ENCODE data around the gene EML6.

The EML6 gene

GRCh38 chr2:54952978-54953456 is 229.6 kb downstream of the EML6 start:
- no peak for DNase-seq

DNA sequence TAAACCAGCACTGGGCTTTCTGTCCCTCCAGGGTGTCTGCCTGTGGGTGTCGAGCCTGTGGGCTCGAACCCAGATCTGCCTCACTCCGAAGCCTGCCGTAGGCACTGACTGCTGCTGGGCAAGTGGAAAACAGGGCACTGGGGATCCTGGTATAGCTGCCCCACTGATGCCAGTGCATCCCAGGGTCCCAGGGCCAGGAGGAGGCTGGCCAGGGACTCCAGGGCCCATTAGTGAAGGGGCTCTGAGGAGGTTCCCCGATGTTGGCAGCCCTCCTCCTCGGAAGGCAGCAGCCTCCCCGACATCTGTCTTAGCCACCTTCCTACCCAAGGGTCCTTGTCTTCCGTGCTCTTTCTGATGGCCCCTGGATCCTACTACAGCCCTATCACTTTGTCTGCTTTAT is 230.7 kb downstream of the EML6 start:
- no peak for DNase-seq

DNA sequence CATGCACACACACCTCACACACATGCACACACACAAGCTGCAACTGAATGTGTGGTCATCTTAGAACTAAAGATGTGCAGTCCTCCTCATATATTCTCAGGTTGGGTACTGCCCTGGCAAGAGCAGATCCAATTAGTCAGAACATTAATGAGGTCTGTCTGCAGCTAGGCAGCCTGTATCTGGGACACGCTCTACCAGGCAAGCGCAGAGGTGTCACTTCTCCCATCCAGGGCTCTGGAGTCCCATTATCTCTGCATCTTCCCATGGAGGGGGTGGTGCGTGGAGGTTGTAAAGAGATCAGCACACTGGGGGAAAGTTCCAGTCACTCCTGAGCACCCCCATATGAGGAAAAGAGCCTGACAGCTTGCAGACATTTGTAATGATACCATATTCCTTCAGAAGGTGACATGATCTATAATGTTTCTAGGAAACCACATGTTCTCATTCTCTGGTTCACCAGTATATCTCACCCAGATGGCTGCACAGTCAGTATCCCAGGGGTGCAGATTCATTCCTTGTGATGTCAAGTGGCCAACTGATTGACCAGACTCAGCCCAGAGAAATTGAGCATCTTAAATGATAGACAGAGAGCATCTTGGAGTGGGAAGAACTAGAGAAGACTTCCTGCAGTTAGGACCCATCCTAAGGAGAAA is 231.4 kb downstream of the EML6 start:
- DNase-seq = no peak

DNA sequence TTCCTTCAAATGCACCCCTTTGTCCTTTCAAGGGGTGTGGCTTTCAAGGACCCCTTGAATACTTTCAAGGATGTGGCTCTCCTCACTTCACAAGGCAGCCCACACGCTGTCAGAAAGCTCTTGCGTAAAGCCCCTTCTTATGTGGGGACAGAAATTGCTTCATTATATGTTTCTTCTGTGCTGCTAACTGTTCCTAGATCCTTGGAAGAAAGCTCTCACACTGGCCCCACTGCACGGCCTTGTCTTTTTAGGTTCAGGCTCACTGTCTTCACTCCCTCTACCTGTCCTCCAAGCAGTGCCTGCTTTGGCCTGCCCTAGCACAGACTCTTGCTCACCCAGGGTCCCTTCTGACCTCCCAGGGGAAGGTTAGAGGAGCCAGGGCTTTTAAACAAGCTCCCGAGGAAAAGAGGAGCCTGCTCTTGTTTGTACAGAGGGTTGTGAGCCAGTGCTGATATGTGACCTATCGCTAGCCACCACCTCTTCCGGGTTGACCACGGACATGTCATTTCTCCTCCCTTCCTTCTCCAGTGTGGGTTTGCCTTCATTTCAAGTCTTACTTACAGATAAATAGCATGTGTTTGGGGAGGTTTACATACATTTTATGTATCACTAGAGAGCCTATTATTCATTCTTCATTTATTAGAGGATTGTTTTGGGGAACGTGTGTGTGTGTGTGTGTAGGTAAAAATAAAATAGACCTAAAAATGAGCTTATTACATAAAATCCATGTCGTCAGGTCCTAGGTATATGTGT is 232.1 kb downstream of the EML6 start:
- no peak for DNase-seq

- peak; percentile 74 for DNase-seq
Measured at GRCh38 chr2:54956111-54956627, 232.7 kb downstream of the EML6 start.

- peak; percentile 13 for DNase-seq
Measured at GRCh38 chr2:54957321-54957999, 234.0 kb downstream of the EML6 start.

DNA sequence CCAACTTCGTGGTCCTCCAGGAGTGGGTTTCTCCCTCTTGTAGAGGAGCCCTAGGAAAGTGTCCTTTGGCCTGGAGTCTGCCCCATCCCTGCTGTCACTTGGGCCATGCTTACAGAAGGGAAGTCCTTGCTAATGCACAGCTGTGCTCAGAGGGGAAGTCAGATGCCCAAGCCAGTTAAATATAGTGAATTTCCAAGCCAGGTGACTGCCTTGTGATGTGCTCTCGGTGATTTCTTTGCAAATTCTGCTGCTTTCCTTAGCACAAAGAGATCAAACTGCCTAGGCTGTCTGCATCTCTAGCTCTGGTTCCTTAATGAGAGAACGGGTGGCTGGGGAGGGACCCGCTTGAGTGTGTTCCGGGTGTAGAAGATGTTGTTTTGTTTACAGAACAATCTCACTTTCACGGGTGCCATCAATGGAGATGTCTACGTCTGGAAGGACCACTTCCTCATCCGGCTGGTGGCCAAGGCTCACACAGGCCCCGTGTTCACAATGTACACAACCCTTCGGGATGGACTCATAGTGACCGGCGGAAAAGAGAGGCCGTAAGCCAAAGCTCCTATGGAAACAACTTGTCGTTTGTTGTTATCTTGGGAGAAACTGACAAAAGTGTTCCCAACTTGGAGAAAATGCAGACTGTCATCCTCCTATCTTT is 235.4 kb downstream of the EML6 start:
- DNase-seq = no peak

- DNase-seq = no peak
Measured at GRCh38 chr2:54960164-54960563, 236.7 kb downstream of the EML6 start.

DNA sequence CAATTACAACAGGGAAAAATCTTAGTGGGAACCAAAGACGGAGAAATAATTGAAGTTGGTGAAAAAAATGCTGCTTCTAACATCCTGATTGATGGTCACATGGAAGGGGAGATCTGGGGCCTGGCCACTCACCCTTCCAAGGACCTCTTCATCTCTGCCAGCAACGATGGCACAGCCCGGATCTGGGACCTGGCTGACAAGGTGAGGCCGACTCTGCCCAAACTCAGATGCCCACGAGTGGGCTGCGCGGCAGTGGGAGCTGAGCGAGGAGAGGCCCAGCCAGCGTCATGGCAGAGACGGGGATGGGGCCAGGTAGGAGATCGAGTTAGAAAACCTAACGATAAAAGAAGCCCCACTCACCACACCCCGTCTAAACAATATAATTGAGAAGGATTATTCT is 239.0 kb downstream of the EML6 start:
- no peak for DNase-seq

GRCh38 chr2:54962935-54963440 is 239.5 kb downstream of the EML6 start:
- no peak for DNase-seq

- no peak for DNase-seq
Measured at GRCh38 chr2:54963476-54963875, 240.0 kb downstream of the EML6 start.

- no peak for DNase-seq
Measured at GRCh38 chr2:54964271-54964670, 240.8 kb downstream of the EML6 start.

- no peak for DNase-seq
Measured at GRCh38 chr2:54964816-54965215, 241.4 kb downstream of the EML6 start.

DNA sequence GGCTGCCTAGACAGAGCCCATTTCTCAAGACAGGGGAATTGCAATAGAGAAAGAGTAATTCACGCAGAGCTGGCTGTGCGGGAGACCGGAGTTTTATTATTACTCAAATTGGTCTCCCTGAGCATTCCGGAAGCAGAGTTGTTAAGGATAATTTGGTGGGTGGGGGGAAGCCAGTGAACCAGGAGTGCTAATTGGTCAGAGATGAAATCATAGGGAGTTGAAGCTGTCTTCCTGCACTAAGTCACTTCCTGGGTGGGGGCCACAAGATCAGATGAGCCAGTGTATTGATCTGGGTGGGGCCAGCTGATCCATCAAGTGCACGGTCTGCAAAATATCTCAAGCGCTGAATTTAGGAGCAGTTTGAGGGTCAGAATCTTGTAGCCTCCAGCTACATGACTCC is 242.0 kb downstream of the EML6 start:
- DNase-seq = no peak

DNA sequence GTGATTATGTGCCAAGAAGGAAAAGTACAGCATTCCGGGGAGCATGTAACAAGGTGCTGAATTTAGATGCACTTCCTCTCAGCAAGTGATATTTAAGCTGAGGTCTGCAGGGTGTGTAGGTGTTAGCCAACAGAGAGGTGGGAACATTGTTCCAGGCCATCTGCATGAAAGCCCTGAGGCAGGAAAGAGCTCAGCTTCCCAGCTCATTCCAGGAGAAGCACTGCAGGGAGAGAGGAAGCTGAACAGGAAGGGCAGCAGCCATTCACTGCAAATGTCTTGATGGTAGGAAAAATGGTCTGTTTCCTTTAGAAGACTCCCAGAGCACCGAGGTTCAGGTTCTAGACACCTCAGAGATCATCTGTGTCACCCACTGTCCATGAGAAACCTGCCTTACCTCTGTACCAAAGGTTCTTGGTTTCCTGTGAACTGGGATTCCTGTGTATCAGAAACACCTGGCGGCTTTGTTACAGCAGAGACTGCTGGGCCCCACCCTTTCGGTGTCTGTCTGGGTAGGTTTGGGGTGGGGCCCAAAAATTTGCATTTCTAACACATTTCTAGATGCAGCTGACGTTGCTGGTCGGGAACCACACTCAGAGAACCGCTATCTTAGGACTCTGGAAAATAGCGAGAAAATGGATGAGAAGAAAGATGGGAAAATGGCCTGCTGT is 242.8 kb downstream of the EML6 start:
- DNase-seq = no peak

- no peak for DNase-seq
Measured at GRCh38 chr2:54966837-54967236, 243.4 kb downstream of the EML6 start.

GRCh38 chr2:54967269-54967668 is 243.8 kb downstream of the EML6 start:
- DNase-seq = no peak

DNA sequence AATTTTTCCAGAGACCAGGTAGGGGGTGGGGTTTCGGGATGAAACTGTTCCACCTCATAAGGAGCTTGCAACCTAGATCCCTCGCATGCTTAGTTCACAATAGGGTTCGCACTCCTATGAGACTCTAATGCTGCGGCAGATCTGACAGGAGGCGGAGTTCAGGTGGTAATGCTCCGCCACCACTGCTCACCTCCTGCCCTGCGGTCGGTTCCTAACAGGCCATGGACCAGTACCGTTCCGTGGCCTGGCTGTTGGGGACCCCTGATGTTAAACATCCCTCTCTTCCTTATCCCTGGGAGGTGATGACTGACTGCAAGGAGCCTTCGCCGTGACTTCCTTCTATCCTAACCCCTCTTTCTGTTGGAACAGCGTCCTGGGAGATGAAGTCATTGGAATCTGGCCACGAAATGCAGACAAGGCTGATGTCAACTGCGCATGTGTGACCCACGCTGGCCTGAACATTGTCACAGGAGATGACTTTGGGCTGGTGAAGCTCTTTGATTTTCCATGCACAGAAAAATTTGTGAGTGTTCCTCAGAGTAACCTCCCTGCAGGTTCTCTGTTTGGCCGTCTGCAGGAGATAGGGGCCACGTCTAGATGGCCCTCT is 244.4 kb downstream of the EML6 start:
- no peak for DNase-seq

DNA sequence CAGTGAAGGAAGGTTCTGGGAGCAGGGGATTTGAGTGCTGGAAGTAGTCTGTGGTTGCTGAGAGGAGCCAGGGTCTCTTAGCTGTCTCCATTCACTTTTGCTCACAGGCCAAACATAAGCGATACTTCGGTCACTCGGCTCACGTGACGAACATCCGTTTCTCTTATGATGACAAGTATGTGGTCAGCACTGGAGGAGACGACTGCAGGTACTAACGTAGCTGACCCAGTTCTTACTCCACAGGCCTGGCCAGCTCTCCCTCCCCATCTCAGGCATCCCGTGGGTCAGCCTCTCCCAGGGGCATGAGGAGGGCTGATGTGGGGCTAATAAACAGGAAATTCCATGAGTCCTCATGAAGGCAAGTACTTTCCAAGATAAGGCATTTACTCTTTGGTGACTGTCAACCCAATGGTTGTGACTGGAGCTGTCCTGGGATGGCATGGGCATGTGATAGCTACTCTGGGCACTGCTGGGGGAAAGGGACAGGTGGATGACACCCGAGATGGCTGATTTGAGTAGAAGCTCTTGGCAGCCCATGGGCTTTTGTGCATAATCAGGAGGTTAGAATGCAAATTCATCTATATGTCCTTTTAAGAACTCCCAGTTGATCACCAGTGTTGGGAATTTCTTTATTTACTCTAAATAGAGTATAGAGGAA is 245.2 kb downstream of the EML6 start:
- no peak for DNase-seq

DNA sequence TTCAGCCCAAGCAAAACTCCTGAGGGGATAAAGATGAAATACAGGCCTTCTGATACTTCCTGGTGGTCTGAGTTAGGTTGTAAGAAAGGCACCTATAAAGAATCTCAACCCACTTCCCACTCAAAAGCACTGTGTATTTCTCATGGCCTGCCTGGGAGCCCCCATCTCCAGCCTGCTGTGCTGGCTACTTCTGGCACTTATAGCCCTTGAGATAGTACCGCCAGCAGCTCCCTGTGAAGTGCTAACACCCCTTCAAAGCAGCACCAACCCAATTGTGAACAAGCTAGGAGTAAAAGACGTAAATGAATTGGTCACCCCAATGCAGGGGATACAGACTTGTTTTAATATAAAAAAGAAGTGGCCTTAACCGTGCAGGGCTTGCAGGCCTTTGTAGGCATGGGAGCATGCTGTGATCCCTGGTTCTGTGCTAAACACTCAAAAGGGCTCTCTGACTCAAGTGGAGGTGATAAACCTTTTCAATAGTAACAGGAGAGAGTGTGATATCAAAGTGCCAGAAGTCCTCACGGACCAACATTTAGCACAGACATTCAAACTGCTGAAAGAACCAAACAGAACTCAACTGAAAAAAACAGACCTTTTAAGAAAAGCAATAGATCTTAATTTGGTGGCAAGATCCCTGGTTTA is 246.0 kb downstream of the EML6 start:
- peak; percentile 38 for DNase-seq

GRCh38 chr2:54969940-54970338 is 246.5 kb downstream of the EML6 start:
- no peak for DNase-seq

Data from DMS79 (cell line).